HCEC 1CT (cell line): ENCODE data around the gene ERBB4.
"Not testable (repeated sequence)": the region's sequence is repeated elsewhere in the genome, so short reads cannot be mapped to it uniquely, and the experiment has no call there.

Source experiments
- DNase-seq: peaks from one replicate; pipeline ENCODE4 v3.0.0-alpha.2; 2017

ERBB4 gene

DNA sequence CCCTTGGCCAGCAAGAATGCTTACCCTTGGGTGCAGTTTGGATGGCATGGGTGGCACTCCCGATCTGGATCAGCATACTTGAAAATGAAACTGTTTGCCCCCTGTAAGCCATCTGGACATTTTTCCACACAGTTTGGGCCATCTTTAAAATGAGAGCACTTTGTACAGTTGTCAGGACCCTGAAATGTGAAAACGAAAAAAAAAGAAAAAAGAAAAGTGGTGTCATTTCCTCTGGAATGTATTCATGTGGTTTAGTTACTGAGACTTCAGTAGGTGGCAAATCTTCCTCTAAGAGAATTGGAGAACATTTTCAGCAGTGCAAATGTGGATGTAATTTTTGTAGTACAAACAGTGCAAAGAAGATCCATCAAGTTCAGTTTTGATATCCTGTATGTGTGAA is 873.3 kb downstream of the ERBB4 start:
- no peak for DNase-seq

GRCh38 chr2:211664321-211664720 is 874.3 kb downstream of the ERBB4 start:
- no peak for DNase-seq

- DNase-seq = no peak
Observed at GRCh38 chr2:211654211-211654780, 884.3 kb downstream of the ERBB4 start.

- no peak for DNase-seq
Observed at GRCh38 chr2:211652327-211652726, 886.3 kb downstream of the ERBB4 start.

- no peak for DNase-seq
Observed at GRCh38 chr2:211649331-211649730, 889.3 kb downstream of the ERBB4 start.

- no peak for DNase-seq
Observed at GRCh38 chr2:211631503-211631902, 907.1 kb downstream of the ERBB4 start.

- no peak for DNase-seq
Observed at GRCh38 chr2:211623096-211623495, 915.5 kb downstream of the ERBB4 start.

- DNase-seq = no peak
Observed at GRCh38 chr2:211620986-211621385, 917.6 kb downstream of the ERBB4 start.

GRCh38 chr2:211617803-211618202 is 920.8 kb downstream of the ERBB4 start:
- no peak for DNase-seq

- no peak for DNase-seq
Observed at GRCh38 chr2:211611621-211612020, 927.0 kb downstream of the ERBB4 start.

GRCh38 chr2:211611061-211611518 is 927.5 kb downstream of the ERBB4 start:
- no peak for DNase-seq

- no peak for DNase-seq
Observed at GRCh38 chr2:211609127-211609526, 929.5 kb downstream of the ERBB4 start.

DNA sequence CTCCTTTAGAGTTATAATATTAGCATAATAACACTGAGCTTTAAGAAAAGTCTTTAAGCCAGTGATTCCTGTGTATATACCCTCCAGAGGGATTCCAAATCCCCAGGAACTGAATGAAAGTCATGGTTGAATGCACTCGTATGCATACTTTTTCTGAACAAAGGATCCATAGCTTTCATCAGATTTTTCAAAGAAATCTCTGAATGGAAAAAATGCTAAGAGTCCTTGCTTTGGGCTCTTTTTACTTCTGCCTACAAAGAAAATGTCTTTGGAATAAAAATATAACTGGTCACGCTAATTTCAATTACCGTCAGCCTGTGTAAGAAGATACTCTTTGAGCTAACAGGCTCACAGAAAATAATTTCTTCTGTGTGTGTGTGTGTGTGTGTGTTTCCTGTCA is 939.5 kb downstream of the ERBB4 start:
- DNase-seq = no peak

DNA sequence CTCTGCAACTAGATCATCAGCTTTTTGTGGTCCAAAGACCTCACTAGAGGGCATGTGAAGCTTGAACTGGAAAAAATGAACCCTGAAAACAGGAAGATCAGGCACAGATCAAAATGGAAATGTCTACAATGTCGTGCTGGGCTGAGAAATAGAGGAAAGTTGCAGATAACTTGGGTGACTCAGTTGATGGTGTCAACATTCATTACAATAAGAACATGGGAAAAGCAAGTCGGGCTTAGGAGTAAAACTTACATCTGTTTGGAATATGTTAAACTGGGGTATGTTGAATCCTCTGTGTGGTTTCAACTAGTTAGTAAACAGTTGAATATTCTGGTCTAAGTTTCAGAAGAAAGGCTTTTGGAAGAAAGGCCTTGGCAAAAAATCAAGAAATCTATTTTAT is 940.4 kb downstream of the ERBB4 start:
- DNase-seq = peak; percentile 82

- not testable (repeated sequence) for DNase-seq
Observed at GRCh38 chr2:211592006-211592405, 946.6 kb downstream of the ERBB4 start.

DNA sequence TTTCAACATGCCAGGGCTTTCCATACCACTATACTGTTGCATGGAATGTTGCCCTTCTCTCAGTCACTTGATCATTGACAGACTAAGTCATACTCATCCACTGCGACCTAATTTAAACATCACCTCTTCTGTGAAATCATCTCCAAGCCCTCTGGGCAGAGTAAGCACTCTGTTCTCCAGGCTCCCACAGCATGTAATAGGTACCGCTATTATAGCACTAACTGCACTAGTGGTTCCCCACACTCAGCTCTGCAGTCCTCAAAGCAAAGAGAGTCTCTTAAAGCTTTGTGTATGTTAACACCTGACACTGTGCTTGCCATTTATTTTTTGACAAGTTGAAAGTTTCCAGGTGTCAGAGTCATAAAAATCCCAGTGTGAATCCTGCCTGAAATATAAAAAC is 947.2 kb downstream of the ERBB4 start:
- DNase-seq = peak; percentile 6

GRCh38 chr2:211568439-211568838 is 970.2 kb downstream of the ERBB4 start:
- no peak for DNase-seq

DNA sequence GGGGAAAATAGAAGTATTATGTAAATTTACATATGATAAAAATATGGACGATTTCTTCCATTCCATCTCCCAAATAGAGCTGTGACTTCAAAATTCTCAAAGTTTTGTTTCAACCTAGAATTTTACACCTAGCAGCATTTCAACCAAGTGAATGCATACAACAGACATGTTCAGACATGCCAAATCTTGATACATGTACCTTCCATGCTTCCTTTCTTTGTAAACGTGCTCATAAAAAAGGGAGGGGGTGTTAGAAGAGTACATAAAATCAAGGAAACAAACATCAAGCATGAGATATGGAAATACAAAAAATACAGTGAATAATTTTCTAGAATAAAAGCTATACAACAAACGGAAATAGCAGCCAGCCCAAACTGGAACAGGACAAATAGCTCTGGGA is 974.2 kb downstream of the ERBB4 start:
- no peak for DNase-seq

DNA sequence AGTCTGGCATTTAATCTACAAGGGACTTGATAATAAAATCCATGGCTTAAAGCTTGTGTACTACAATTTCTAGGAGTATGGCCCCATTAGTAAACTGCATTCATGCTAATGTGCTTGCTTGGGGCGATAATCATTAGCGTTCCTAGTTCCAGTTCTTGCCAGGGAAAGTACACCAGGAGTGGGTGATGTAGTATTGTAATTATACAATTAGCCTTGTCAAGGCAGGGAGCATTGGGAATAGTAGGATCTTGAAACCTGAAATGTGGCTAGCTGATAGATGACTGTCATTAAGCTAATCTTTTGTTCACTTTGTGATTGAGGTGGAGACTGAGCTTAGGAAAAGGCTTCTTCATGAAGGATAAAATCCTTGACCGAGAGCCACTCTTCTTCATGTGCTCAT is 993.0 kb downstream of the ERBB4 start:
- DNase-seq = no peak

- DNase-seq = no peak
Observed at GRCh38 chr2:211534632-211535031, 1004.0 kb downstream of the ERBB4 start.

DNA sequence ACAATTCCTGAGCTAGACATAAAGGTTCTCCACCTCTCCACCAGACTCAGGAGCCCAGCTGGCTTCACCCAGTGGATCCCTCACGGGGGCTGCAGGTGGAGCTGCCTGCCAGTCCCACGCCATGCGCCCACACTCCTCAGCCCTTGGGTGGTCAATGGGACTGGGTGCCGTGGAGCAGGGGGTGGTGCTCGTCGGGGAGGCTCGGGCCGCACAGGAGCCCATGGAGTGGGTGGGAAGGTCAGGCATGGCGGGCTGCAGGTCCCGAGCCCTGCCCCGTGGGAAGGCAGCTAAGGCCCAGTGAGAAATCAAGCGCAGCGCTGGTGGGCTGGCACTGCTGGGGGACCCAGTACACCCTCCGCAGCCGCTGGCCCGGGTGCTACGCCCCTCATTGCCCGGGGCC is 1014.4 kb downstream of the ERBB4 start:
- not testable (repeated sequence) for DNase-seq

- DNase-seq = no peak
Observed at GRCh38 chr2:211516537-211516936, 1022.1 kb downstream of the ERBB4 start.

DNA sequence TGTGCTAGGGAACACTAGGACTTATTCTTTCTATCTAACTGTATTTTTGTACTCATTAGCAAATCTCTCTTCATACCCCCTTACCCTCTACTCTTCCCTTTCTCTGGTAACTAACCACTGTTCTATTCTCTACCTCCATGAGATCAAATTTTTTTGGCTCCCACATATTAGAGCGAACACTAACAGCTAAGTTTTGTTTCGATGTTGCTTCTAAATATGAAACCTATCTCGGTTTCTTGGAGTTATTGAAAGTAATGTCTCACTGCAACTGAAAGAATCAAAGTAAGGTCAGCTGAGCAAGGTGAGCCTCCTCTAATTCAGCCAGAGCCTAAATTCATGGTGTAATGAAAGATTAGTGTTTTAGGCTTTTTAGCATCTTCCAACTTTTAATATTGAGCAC is 1024.6 kb downstream of the ERBB4 start:
- DNase-seq = no peak

DNA sequence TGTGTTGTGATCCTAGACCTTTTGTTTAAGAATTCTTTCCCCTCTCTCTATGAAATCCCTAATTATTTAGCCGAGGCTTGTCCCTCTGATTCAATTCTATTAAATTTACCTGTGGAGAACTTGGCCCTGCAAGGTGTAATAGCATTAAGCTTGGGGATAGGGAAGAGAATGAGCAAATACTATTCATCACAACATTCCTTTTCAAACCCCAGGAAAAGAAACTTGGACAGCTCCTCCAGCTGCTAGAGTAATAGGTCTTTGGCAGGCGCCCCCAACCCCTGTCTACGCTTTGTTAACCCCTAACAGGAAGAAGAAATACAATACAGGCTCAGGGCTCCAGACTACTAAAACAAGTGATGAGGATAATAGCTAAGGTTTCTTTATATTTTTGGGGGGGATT is 1025.2 kb downstream of the ERBB4 start:
- DNase-seq = no peak

GRCh38 chr2:211512806-211513205 is 1025.8 kb downstream of the ERBB4 start:
- no peak for DNase-seq

DNA sequence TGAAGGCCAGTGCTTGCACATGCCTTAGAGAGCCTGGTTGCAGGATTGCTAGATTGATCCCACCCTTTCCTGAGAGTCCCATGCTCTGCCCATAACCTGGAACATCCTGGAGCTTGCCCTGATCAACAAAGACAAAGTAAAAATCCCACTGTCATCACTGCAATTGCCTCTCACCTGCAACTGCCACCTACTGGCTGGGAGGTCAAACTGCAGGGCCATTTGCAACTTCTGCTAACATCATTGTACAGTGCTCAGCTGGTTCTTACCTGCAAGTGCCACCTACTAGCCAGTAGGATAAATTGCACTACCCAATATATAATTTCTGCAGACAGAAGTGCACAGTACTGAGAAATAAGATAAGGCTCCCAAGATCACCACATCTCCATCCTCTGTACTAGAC is 1034.7 kb downstream of the ERBB4 start:
- no peak for DNase-seq
